ENCODE results near the gene SRD5A1.

The SRD5A1 gene

GRCh38 chr5:6608016-6608415, 25.2 kb upstream of the SRD5A1 start:
- CTCF ChIA-PET, result interaction anchor here (0.6 kb wide), 1 partner anchor 561 kb away, joined by 4 read pairs; no protein-coding TSS in a partner anchor
- POLR2A ChIA-PET (ENCODE audit: low non-redundant PET), result no interaction called here
- no peak overlapping the region for H3K27ac ChIP-seq
- TF ChIP-seq CTCF (conservative IDR thresholded peaks at IDR 0.05; ENCODE audit: low read depth), result no peak
- DNase-seq (ENCODE audit: low spot score), result no peak

GRCh38 chr5:6611334-6612256, 21.6 kb upstream of the SRD5A1 start:
- DNase-seq (ENCODE audit: low spot score), result no peak
- no peak for TF ChIP-seq CTCF (conservative IDR thresholded peaks at IDR 0.05; ENCODE audit: low read depth)
- ChIA-PET CTCF (interaction anchor here (0.6 to 0.7 kb wide), 3 partner anchors 11 to 197 kb away, joined by 3 read pairs; no protein-coding TSS in a partner anchor), POLR2A (ENCODE audit: low non-redundant PET) (interaction anchor here (0.6 kb wide), 1 partner anchor 117 kb away, joined by 3 read pairs; no protein-coding TSS in a partner anchor)
- H3K27ac ChIP-seq, result no peak overlapping the region

- ChIA-PET POLR2A (ENCODE audit: low non-redundant PET) (no interaction called here), CTCF (interaction anchor here (0.6 kb wide), 1 partner anchor 84 kb away, joined by 3 read pairs; no protein-coding TSS in a partner anchor)
- DNase-seq (ENCODE audit: low spot score), result no peak
- no peak for TF ChIP-seq CTCF (conservative IDR thresholded peaks at IDR 0.05; ENCODE audit: low read depth)
- peak overlapping the region; percentile 16; the same call in 1 of the 2 replicates for H3K27ac ChIP-seq
Measured at GRCh38 chr5:6615034-6615815, 18.0 kb upstream of the SRD5A1 start.

GRCh38 chr5:6616632-6617031, 16.6 kb upstream of the SRD5A1 start:
- CTCF ChIA-PET, result no interaction called here
- POLR2A ChIA-PET (ENCODE audit: low non-redundant PET), result no interaction called here

GRCh38 chr5:6623228-6623627, 10.0 kb upstream of the SRD5A1 start:
- ChIA-PET CTCF (interaction anchor here (0.6 kb wide), 1 partner anchor 9 kb away, joined by 4 read pairs; no protein-coding TSS in a partner anchor), POLR2A (ENCODE audit: low non-redundant PET) (no interaction called here)
- no peak for TF ChIP-seq CTCF (conservative IDR thresholded peaks at IDR 0.05; ENCODE audit: low read depth)
- H3K27ac ChIP-seq, result no peak overlapping the region
- DNase-seq (ENCODE audit: low spot score), result no peak

More at GRCh38 chr5:6616632-6617031, 16.6 kb upstream of the SRD5A1 start:
- DNase-seq (ENCODE audit: low spot score), result no peak
- no peak for TF ChIP-seq CTCF (conservative IDR thresholded peaks at IDR 0.05; ENCODE audit: low read depth)
- no peak overlapping the region for H3K27ac ChIP-seq

GRCh38 chr5:6623941-6624340, 9.3 kb upstream of the SRD5A1 start:
- ChIA-PET CTCF (no interaction called here), POLR2A (ENCODE audit: low non-redundant PET) (no interaction called here)
- H3K27ac ChIP-seq, result no peak overlapping the region
- no peak for DNase-seq (ENCODE audit: low spot score)
- no peak for TF ChIP-seq CTCF (conservative IDR thresholded peaks at IDR 0.05; ENCODE audit: low read depth)
